DND-41 (cell line): Measurements from ENCODE around the gene GRIA4.

ENCODE experiments used
- EZH2 ChIP-seq: IDR thresholded peaks from 3 replicates; pipeline ENCODE4 v1.6.1; 2012; ENCODE audit warnings: borderline replicate concordance, low read depth, mild to moderate bottlenecking, moderate library complexity, low read length, inconsistent platforms; ENCODE audit not compliant: severe bottlenecking
- TF ChIP-seq, protein P1 (sequence below): IDR thresholded peaks from 2 replicates; pipeline ENCODE4 v1.5.1; 2012; ENCODE audit warnings: borderline replicate concordance, low read length, moderate library complexity, mild to moderate bottlenecking; ENCODE audit not compliant: poor library complexity, severe bottlenecking; ENCODE audit errors: extremely low read depth

DNA sequence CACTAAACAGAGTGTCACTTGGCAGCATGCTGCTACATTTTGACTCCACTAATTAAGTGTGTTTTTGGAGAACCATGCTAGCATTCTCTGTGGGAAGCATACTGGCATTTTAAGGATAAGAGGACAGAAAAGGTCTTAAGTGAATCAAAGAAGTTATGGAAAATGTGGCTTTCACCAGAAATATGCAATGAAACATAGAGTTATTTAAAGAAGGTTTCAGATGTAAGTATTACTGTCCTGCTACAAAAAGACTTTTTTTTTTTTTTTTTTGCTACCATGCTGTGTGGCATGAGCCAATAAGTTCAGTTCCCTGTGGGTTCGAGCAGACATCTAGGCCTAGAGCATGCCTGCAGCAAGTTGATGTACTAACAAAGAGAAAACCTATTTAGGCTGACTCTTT, 224.6 kb downstream of the GRIA4 start:
- TF ChIP-seq, protein P1, sequence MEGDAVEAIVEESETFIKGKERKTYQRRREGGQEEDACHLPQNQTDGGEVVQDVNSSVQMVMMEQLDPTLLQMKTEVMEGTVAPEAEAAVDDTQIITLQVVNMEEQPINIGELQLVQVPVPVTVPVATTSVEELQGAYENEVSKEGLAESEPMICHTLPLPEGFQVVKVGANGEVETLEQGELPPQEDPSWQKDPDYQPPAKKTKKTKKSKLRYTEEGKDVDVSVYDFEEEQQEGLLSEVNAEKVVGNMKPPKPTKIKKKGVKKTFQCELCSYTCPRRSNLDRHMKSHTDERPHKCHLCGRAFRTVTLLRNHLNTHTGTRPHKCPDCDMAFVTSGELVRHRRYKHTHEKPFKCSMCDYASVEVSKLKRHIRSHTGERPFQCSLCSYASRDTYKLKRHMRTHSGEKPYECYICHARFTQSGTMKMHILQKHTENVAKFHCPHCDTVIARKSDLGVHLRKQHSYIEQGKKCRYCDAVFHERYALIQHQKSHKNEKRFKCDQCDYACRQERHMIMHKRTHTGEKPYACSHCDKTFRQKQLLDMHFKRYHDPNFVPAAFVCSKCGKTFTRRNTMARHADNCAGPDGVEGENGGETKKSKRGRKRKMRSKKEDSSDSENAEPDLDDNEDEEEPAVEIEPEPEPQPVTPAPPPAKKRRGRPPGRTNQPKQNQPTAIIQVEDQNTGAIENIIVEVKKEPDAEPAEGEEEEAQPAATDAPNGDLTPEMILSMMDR = no peak
- no peak for TF ChIP-seq EZH2
